HFF-Myc (cell line): Measurements from ENCODE around the gene PDCD1LG2.

Experiments
- DNase-seq: peaks from one replicate; pipeline ENCODE4 v3.0.0-alpha.2; 2011; ENCODE audit warnings: low read depth; ENCODE audit errors: extremely low read depth
- H3K4me3 ChIP-seq: replicated peaks from 2 replicates; pipeline ENCODE4 v1.5.1; 2011; ENCODE audit warnings: low read depth, mild to moderate bottlenecking, control low read depth, low read length
- TF ChIP-seq, protein P1 (sequence below): IDR thresholded peaks from 2 replicates; pipeline ENCODE4 v1.5.1; 2012; ENCODE audit warnings: mild to moderate bottlenecking, low read depth, low read length, control low read depth; ENCODE audit errors: missing control alignments

Gene PDCD1LG2

DNA sequence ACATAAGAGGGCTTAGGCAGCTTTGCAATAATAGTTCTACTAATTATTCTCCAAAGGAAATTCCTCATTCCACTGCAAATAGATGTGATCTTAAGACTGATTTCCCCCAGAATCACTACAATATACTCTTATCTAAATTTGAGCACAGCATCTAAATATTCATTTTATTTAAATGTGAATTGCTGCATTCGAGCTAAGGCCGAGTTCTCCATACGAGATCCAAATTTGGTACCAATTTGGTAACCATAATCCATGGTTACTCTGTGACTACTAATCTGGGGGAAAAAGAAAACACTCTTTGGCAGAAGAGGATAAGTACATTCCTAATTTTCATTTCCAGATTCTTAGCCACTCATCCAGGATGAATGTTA is 98.9 kb downstream of the PDCD1LG2 start:
- H3K4me3 ChIP-seq, result no peak overlapping the region
- TF ChIP-seq, protein P1, sequence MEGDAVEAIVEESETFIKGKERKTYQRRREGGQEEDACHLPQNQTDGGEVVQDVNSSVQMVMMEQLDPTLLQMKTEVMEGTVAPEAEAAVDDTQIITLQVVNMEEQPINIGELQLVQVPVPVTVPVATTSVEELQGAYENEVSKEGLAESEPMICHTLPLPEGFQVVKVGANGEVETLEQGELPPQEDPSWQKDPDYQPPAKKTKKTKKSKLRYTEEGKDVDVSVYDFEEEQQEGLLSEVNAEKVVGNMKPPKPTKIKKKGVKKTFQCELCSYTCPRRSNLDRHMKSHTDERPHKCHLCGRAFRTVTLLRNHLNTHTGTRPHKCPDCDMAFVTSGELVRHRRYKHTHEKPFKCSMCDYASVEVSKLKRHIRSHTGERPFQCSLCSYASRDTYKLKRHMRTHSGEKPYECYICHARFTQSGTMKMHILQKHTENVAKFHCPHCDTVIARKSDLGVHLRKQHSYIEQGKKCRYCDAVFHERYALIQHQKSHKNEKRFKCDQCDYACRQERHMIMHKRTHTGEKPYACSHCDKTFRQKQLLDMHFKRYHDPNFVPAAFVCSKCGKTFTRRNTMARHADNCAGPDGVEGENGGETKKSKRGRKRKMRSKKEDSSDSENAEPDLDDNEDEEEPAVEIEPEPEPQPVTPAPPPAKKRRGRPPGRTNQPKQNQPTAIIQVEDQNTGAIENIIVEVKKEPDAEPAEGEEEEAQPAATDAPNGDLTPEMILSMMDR, result no peak
- no peak for DNase-seq

DNA sequence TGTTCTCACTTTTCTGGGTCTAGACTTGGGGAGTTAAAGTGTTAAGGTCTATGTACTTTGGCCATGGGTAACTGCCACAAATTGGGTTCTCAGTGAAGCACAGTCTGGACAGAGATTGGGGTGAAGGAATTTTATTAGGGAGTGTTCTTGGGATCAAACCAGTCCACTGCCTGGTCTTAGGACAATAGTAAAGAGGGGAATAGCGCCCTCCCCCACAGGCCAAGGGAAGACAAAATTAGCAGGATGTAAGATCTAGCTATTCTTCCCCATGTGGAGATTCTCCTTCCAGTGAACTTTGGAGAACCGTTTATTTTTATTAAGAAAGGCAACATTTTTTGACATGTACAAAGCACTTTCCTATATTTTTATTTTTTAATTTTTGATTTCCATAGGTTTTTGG is 100.2 kb downstream of the PDCD1LG2 start:
- no peak for DNase-seq
- TF ChIP-seq, protein P1, result no peak
- no peak overlapping the region for H3K4me3 ChIP-seq

DNA sequence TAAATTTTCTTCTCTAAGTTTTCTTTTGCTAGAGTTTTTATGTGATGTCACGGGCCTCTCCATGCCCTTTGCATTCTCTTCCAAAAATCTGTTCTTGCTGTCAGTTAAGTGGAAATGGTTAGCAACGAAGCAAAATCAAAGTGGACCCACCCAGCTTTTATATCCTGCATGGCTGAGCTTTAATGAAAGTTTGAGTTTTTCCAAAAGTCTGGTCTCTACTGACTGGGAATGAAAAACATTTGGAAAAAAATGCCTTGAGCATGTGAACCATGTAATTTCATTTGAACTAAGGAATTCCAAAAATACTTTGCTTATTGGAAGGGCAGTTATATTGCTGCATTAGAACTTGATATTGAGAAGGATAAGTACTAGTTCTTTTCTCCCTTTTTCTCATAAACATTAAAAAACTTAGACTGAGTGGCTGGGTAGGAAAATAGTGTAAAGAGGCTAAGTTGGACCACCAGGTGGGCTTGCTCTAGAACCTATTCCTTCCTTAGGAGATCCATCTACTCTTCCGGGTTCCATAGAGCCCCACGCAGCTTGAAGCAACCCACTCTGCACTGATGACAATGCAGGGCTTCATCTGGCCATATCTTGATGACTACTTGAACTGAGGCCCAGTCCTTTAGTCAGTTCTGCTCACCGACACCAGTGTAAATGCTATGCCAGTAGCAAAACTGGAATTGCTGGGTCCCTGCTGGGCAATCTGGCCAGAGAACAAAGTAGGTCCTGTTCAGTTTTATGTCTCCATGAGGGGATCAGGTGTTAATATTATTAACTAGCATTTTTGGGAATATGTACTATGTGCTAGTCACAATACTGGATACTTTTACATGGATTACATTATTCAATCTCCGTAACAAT is 101.2 kb downstream of the PDCD1LG2 start:
- H3K4me3 ChIP-seq, result no peak overlapping the region
- no peak for DNase-seq
- TF ChIP-seq, protein P1, result no peak

DNA sequence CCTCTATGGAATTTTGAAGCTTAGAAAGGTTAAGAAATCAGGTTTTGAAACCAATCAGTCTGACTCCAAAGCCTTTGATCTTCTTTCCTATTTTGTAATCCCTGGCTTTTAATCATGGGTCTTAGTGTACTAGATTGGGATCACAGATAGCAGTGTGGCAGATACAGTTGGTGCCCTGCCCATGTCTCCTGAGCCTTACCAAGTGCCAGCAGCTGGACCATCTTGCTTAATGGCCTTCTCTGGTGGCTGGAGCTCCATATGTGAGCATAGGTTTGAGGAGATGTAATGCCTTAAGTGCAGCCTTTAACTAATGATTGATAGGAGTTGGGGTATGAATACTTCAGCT is 101.8 kb downstream of the PDCD1LG2 start:
- TF ChIP-seq, protein P1, result no peak
- no peak for DNase-seq
- H3K4me3 ChIP-seq, result no peak overlapping the region

DNA sequence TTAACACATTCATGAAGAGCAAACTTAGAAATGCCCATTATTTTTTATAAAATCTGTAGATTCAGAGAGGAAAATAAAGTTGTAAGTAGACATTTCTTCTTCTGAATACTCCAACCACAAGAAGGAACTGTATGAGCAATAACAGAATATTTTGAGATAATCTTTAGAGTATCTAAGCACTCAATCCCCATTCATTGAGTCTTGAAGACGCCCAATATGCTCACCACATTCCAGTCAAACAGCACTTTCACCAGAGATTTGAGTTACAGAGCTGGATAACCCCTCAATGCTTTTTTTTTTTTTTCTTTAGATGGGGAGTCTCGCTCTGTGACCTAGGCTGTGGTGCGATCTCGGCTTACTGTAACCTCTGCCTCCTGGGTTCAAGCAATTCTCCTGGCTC is 103.9 kb downstream of the PDCD1LG2 start:
- H3K4me3 ChIP-seq, result no peak overlapping the region
- TF ChIP-seq, protein P1, result no peak

DNA sequence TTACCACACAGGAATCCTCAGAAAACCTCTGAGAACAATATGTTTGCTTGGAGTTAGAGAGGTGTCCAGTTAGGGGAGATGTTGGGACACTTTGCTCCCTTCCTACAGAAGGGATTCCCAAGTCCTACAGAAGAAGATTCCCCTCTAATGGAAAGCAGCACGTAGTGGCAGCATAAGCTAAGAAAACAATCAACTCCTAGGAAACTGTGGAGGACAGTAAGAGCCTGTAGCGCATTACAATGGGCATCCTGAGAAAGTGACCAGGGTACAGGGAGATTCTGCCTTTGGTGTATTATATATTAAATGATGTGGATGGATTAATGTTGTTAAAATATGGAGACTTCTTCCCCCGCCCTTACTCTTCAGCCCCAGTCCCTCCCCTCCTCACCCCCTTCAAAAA is 104.7 kb downstream of the PDCD1LG2 start:
- TF ChIP-seq, protein P1, result no peak
- H3K4me3 ChIP-seq, result no peak overlapping the region
- DNase-seq, result no peak

More for the DNA sequence above, 103.9 kb downstream of the PDCD1LG2 start:
- no peak for DNase-seq

DNA sequence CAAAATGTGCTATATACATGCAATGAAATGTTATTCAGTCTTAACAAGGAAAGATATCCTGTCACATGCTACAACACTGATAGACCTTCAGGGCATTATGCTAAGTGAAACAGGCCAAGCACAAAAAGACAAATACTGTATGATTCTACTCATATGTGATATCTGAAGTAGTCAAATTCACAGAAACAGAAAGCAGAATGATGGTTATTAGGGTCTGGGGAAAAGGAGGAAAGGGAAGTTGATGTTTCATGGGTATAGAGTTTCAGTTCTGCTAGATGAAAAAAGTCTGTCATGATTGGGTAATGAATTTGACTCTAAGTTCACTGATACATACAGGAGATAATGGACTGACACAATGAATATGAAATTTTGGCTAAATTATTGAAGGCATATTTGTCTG is 107.4 kb downstream of the PDCD1LG2 start:
- DNase-seq, result no peak
- no peak overlapping the region for H3K4me3 ChIP-seq
- TF ChIP-seq, protein P1, result no peak
